GM11168 (cell line): ENCODE measurements around the gene EXOSC7.
"Not testable (repeated sequence)": the region's sequence is repeated elsewhere in the genome, so short reads cannot be mapped to it uniquely, and the experiment has no call there.

Experiments
- in situ Hi-C: fragments of 300-500 bp; cut with MboI; formaldehyde crosslinking; loops from one replicate; pipeline ENCODE4 v1.12.0; 2022; ENCODE audit warnings: low sequenced_read_pairs; ENCODE audit not compliant: unreplicated experiment

Gene EXOSC7

DNA sequence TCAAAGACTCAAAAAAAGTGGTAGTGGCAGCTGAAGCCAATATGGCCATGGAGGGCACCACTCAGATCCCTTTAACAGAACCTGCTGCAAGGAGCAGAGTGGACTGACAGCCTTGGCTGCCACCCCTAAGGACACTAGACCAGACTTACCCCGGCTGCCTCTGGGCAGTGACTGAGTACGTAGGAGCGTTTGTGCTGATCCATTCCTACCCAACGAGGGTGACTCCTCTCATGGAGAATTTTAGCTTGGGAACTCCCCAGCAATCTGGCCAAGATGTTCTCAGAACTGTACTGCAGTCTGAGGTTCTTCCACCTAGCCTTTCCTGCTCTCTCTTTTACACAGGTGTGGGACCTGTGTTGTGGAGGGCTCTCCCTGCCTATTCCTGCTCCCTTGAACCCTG is 72.2 kb downstream of the EXOSC7 start:
- in situ Hi-C loops: loop anchor here (25.0 kb wide), 1 partner anchor 614 kb away; no protein-coding TSS in a partner anchor

- in situ Hi-C loops: loop anchor here (25.0 kb wide), 1 partner anchor 612 kb away; no protein-coding TSS in a partner anchor
These were observed 73.8 kb downstream of the EXOSC7 start for GRCh38 chr3:45049807-45050206.

DNA sequence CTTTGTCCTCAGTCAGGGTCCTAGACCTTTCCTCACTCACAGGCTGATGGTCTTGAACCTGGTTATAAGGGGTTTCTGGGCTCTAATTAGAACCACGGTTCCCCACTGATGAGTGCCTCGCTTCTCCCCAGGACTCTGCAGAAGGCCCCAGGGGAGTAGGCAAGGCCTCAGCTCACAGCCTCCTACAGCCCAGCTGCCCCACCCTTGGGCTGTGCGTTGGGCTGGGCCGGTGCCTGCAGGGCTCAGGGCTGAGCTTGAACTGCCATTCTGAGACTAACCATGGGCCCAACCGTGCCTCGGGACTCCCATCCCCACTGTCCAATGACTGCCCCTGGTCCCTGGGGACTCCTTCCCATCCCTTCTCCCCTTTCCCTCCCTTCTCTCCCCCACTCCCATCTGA is 75.6 kb downstream of the EXOSC7 start:
- in situ Hi-C loops: no loop called here

GRCh38 chr3:45053805-45054195 is 77.8 kb downstream of the EXOSC7 start:
- in situ Hi-C loops: not testable (repeated sequence)

DNA sequence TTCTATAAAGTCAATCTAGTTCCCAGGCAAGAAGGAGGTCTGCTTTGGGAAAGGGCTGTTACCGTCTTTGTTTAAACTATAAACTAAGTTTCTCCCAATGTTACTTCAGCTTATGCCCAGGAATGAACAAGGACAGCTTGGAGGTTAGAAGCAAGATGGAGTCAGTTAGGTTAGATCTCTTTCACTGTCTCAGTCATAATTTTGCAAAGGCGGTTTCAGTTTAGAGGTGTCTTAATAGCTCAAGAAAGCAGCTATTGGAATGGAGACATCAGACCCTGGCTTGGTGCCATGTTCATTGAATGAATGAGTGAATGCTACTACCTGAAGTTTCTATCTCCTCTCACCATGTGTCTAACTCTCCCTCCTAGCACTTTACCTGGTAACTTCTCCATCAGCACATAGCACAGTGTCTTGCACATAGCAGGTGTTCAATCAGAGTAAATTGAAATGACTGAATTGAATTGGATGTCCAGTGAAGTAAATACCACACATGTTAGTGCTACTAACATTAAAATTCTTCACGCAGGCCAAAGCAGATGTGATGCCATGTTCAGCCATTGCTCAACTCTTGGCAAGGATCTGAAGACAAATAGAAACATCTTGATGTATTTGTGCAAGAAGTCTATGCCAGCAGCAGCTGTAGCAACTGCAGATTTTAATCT is 78.3 kb downstream of the EXOSC7 start:
- in situ Hi-C loops: no loop called here

DNA sequence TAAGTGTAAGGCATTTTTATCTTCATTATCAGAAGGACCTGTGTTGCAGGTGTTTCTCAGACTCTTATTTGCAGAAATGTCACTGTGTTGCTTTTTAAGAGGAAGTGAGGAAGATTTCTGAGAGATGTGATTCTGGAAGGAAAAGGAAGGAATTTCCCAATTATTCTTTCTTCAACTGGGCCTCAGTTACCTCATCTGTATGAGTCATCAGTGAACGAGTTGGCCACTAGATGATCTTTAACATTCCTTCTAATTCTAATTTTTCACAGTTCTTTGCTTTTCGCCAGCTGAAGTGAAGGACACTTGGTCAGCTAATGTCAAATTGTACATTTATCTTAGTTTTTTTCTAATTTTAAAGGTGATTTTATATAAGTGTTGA is 79.0 kb downstream of the EXOSC7 start:
- in situ Hi-C loops: no loop called here

DNA sequence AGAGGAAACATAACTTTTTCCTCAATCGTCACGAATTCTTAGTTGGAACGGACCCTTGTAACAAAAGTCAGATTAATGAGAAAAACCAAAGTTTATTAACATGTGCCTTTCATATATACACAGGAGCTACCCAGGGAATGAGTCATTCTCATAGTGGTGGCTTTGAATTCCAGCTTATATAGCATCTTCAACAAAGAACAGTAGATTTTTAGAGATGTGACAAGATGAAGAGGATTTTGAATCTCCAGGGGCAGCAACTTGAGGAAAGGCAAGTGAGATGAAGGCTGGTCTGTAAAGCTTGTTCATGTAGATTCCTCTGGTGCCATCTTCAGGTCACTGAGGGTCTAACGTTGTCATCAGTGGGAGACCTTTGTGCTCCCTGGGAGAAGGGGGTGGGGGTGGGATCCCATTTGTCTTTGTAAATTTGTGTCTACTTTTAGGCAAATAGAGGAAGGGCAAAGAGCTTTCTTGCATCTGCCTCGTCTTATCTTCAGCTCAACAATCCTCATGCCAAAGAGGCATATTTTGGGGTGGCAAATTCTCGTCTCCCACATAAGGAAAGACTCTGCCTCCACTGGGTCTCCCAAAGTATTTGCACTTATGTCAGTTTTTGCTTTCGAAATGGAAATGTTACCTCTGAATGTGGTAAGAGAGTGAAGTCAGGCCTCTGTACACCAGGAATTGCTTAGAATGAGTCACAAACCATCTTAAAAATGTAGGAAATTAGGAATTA is 79.5 kb downstream of the EXOSC7 start:
- in situ Hi-C loops: no loop called here

DNA sequence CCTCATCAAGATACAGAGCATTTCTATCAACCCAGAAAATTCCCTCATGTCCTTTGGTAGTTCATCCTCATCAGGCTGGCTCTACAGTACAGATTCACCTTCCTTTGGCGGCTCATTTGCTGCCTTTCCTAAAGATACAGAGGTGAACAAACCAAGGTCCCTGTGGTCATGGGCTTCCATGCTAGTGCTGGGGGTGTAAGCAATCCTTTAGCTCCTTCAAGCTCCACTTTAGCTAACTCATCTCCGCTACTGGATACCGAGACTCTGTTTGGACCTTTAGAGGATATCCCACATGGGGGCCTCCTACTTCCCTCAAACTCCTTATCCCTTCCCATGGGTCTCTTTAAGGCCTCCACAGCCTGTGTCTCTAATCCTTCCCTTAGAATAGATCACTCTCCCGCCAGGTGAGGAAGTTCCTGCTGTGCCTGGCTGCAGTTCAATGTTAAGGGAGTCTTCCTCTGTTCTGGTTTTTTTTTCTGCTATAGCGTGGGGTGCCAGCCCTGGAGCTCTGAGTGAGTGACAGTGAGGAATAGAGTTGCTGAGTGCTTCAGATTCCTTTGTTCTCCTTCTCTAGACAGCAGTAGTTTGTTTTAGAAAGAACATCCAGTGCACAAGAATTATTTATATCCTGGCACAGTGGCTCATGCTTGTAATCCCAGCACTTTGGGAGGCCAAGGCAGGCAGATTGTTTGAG is 80.7 kb downstream of the EXOSC7 start:
- in situ Hi-C loops: no loop called here

DNA sequence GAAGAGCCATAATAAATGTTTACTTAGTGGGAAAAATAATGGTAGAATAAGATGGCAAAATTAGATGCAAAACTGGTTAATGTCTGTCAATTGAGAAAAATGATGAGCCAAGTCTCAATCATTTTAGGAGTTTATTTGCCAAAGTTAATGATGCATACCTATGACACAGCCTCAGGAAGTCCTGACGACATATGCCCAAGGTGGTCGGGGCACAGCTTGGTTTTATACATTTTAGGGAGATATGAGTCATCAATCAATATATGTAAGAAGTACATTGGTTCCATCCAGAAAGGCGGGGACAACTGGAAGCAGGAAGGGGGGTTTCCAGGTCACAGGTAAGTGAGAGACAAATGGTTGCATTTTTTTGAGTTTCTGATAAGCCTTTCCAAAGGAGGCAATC is 81.5 kb downstream of the EXOSC7 start:
- in situ Hi-C loops: no loop called here

- in situ Hi-C loops: no loop called here
These were observed 83.1 kb downstream of the EXOSC7 start for GRCh38 chr3:45059132-45059531.

GRCh38 chr3:45060165-45060892 is 84.3 kb downstream of the EXOSC7 start:
- in situ Hi-C loops: no loop called here
